ENCODE measurements around the gene C1orf52. TPM values are rescaled to one million over a fixed set of nuclear protein-coding genes. Genes with fewer than 3 reads are reported as not detected.

The C1orf52 gene
- total and polyA plus RNA-seq, 2 of the 13 experiments (the other 11 are each of a cell fraction or from before 2014, with no cell fraction given), result 19.4 to 27.4 TPM

DNA sequence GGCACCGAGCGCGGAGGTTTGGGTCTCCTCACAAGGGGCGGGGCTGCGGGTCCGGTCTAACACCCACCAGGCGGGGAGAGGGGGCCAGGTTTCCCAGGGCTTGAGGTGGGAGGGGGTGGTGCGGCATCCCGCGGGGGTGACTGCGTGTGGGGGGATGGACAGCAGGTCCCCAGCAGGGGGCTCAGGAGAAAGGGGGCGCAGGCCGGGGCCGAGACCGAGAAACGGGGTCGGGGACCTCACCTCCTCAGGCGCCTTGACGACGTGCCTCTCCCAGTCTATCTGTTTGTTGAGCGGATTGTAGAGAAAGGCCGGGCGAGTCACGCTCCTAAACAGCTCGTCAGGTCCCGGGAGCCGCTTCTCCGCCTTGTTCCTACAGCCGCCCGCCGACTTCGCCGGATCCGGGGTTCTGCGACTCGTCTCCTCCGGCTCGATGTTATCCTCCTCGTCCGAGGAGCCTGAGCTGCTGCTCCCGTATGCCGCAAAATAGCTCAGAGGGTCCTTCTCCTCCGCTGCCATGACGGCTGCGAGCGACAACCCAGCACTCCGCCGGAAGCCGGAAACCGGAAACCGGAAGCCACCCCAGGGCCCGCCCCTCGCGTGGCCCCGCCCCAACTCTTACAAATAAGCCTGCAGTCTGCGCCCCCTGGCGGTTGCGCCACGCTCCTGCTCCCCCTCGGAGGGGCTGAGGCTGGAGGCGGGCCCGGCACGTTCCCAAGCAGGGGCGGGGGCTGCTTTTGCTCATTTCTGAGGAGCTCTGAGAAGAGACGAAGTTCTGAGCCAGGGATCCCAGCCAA lies at the start of gene C1orf52 (continued):
- TF ChIP-seq ZNF850 (CRISPR knock-in tag; conservative IDR thresholded peaks at IDR 0.05) (no peak), SALL2 (CRISPR knock-in tag; IDR thresholded peaks at IDR 0.05) (0 out of 2 replicates have a peak, but pooled peaks have one; percentile 49), ZNF496 (CRISPR knock-in tag; IDR thresholded peaks at IDR 0.05; ENCODE audit: insufficient replicate concordance) (no peak), RARG (CRISPR knock-in tag; IDR thresholded peaks at IDR 0.05; ENCODE audit: low read depth) (no peak), HNRNPUL1 (IDR thresholded peaks at IDR 0.05; ENCODE audit: low read depth, low read length) (no peak), EEA1 (CRISPR knock-in tag; IDR thresholded peaks at IDR 0.05; ENCODE audit: borderline replicate concordance) (no peak), CREM (IDR thresholded peaks at IDR 0.05) (no peak), CREM (CRISPR knock-in tag; IDR thresholded peaks at IDR 0.05) (no peak), ZNF136 (CRISPR knock-in tag; IDR thresholded peaks at IDR 0.05; ENCODE audit: low read depth) (no peak), NFRKB (IDR thresholded peaks at IDR 0.05) (no peak), MTA3 (CRISPR knock-in tag; IDR thresholded peaks at IDR 0.05) (no peak), ZNF674 (CRISPR knock-in tag; IDR thresholded peaks at IDR 0.05; ENCODE audit: low read depth) (no peak), SMARCE1 (IDR thresholded peaks at IDR 0.05; ENCODE audit: borderline replicate concordance) (no peak), RFXAP (CRISPR knock-in tag; IDR thresholded peaks at IDR 0.05; ENCODE audit: borderline replicate concordance) (peak; percentile 53; the same call in 1 of the 2 replicates), ZNF12 (CRISPR knock-in tag; IDR thresholded peaks at IDR 0.05) (no peak), ZNF749 (CRISPR knock-in tag; IDR thresholded peaks at IDR 0.05; ENCODE audit: borderline replicate concordance) (no peak)
- TF ChIP-seq, protein P1, sequence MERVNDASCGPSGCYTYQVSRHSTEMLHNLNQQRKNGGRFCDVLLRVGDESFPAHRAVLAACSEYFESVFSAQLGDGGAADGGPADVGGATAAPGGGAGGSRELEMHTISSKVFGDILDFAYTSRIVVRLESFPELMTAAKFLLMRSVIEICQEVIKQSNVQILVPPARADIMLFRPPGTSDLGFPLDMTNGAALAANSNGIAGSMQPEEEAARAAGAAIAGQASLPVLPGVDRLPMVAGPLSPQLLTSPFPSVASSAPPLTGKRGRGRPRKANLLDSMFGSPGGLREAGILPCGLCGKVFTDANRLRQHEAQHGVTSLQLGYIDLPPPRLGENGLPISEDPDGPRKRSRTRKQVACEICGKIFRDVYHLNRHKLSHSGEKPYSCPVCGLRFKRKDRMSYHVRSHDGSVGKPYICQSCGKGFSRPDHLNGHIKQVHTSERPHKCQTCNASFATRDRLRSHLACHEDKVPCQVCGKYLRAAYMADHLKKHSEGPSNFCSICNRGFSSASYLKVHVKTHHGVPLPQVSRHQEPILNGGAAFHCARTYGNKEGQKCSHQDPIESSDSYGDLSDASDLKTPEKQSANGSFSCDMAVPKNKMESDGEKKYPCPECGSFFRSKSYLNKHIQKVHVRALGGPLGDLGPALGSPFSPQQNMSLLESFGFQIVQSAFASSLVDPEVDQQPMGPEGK (CRISPR knock-in tag; IDR thresholded peaks at IDR 0.05), result peak; percentile 90
- TF ChIP-seq, protein P2, sequence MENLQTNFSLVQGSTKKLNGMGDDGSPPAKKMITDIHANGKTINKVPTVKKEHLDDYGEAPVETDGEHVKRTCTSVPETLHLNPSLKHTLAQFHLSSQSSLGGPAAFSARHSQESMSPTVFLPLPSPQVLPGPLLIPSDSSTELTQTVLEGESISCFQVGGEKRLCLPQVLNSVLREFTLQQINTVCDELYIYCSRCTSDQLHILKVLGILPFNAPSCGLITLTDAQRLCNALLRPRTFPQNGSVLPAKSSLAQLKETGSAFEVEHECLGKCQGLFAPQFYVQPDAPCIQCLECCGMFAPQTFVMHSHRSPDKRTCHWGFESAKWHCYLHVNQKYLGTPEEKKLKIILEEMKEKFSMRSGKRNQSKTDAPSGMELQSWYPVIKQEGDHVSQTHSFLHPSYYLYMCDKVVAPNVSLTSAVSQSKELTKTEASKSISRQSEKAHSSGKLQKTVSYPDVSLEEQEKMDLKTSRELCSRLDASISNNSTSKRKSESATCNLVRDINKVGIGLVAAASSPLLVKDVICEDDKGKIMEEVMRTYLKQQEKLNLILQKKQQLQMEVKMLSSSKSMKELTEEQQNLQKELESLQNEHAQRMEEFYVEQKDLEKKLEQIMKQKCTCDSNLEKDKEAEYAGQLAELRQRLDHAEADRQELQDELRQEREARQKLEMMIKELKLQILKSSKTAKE (CRISPR knock-in tag; IDR thresholded peaks at IDR 0.05; ENCODE audit: borderline replicate concordance), result no peak
- TF ChIP-seq, protein P3, sequence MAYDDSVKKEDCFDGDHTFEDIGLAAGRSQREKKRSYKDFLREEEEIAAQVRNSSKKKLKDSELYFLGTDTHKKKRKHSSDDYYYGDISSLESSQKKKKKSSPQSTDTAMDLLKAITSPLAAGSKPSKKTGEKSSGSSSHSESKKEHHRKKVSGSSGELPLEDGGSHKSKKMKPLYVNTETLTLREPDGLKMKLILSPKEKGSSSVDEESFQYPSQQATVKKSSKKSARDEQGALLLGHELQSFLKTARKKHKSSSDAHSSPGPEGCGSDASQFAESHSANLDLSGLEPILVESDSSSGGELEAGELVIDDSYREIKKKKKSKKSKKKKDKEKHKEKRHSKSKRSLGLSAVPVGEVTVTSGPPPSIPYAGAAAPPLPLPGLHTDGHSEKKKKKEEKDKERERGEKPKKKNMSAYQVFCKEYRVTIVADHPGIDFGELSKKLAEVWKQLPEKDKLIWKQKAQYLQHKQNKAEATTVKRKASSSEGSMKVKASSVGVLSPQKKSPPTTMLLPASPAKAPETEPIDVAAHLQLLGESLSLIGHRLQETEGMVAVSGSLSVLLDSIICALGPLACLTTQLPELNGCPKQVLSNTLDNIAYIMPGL (CRISPR knock-in tag; IDR thresholded peaks at IDR 0.05; ENCODE audit: borderline replicate concordance in 1 of 2, low read depth in 1 of 2), result peak; percentile 83 to 94; a peak in 3 of 4 replicates
- TF ChIP-seq, protein P4, sequence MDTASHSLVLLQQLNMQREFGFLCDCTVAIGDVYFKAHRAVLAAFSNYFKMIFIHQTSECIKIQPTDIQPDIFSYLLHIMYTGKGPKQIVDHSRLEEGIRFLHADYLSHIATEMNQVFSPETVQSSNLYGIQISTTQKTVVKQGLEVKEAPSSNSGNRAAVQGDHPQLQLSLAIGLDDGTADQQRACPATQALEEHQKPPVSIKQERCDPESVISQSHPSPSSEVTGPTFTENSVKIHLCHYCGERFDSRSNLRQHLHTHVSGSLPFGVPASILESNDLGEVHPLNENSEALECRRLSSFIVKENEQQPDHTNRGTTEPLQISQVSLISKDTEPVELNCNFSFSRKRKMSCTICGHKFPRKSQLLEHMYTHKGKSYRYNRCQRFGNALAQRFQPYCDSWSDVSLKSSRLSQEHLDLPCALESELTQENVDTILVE (CRISPR knock-in tag; IDR thresholded peaks at IDR 0.05), result 0 out of 2 replicates have a peak, but pooled peaks have one; percentile 54

Measured in HepG2 (cell line).